Brain microvascular endothelial cell (primary cell): ENCODE data around the gene PWWP2A.
"Not testable (repeated sequence)": the region's sequence is repeated elsewhere in the genome, so short reads cannot be mapped to it uniquely, and the experiment has no call there.

Source experiments
- DNase-seq: peaks from one replicate; pipeline ENCODE4 v3.0.0-alpha.2; 2020
- H3K27ac ChIP-seq: fragments of 250-450 bp; sonication (Bioruptor Pico); 2 replicates; pipeline ENCODE4 v1.5.1; 2020; ENCODE audit warnings: mild to moderate bottlenecking, moderate library complexity
- H3K27me3 ChIP-seq: fragments of 250-450 bp; sonication (Bioruptor Pico); replicated peaks from 2 replicates; pipeline ENCODE4 v1.5.1; 2020; ENCODE audit warnings: mild to moderate bottlenecking
- H3K36me3 ChIP-seq: fragments of 250-450 bp; sonication (Bioruptor Pico); replicated peaks from 2 replicates; pipeline ENCODE4 v1.5.1; 2020; ENCODE audit warnings: mild to moderate bottlenecking
- H3K4me3 ChIP-seq: 2 replicates; pipeline ENCODE4 v1.5.1; 2011; ENCODE audit warnings: low read depth, mild to moderate bottlenecking, control low read depth, low read length, moderate library complexity
- CTCF ChIP-seq: IDR thresholded peaks from 2 replicates; pipeline ENCODE4 v1.5.1; 2011; ENCODE audit warnings: low read depth, mild to moderate bottlenecking, moderate library complexity, low read length, control low read depth, inconsistent platforms; ENCODE audit errors: missing control alignments
- in situ Hi-C: cut with HindIII; loops from 2 replicates; pipeline ENCODE4 v1.10.0; 2017; ENCODE audit warnings: low sequenced_read_pairs, low pct_ligation_motif_present

The PWWP2A gene

GRCh38 chr5:160079753-160080152 lies 39.5 kb downstream of the PWWP2A start:
- in situ Hi-C loops = no loop called here
- no peak for TF ChIP-seq CTCF
- no peak for DNase-seq
- no peaks in the 10 kb centered on the region for H3K36me3 ChIP-seq
- no peaks in the 10 kb centered on the region for H3K27me3 ChIP-seq
- H3K27ac ChIP-seq = no peak overlapping the region
- no peak overlapping the region for H3K4me3 ChIP-seq

- H3K27me3 ChIP-seq = no peaks in the 10 kb centered on the region
- DNase-seq = no peak
- H3K36me3 ChIP-seq = no peaks in the 10 kb centered on the region
- TF ChIP-seq CTCF = no peak
- H3K4me3 ChIP-seq = no peak overlapping the region
- in situ Hi-C loops = no loop called here
- H3K27ac ChIP-seq = no peak overlapping the region
Observed at GRCh38 chr5:160076997-160077396, 42.3 kb downstream of the PWWP2A start.

- TF ChIP-seq CTCF = no peak
- Histone ChIP-seq H3K36me3 (no peaks in the 10 kb centered on the region), H3K27me3 (no peaks in the 10 kb centered on the region), H3K4me3 (no peak overlapping the region), H3K27ac (no peak overlapping the region)
- DNase-seq = no peak
- in situ Hi-C loops = no loop called here
Observed at GRCh38 chr5:160075073-160075472, 44.2 kb downstream of the PWWP2A start.

- H3K27me3 ChIP-seq = no peaks in the 10 kb centered on the region
- no peak for TF ChIP-seq CTCF
- no peak overlapping the region for H3K4me3 ChIP-seq
- in situ Hi-C loops = no loop called here
- H3K36me3 ChIP-seq = no peaks in the 10 kb centered on the region
- no peak for DNase-seq
- no peak overlapping the region for H3K27ac ChIP-seq
Observed at GRCh38 chr5:160071916-160072315, 47.3 kb downstream of the PWWP2A start.

GRCh38 chr5:160071516-160071915 lies 47.7 kb downstream of the PWWP2A start:
- no peaks in the 10 kb centered on the region for H3K27me3 ChIP-seq
- H3K4me3 ChIP-seq = no peak overlapping the region
- H3K36me3 ChIP-seq = no peaks in the 10 kb centered on the region
- no peak for TF ChIP-seq CTCF
- in situ Hi-C loops = no loop called here
- no peak for DNase-seq
- no peak overlapping the region for H3K27ac ChIP-seq

- in situ Hi-C loops, H3K4me3 ChIP-seq, H3K27me3 ChIP-seq, DNase-seq, H3K27ac ChIP-seq: not testable (repeated sequence)
- peaks cover 14% of the 10 kb centered on the region for H3K36me3 ChIP-seq
Observed at GRCh38 chr5:160069120-160069519, 50.1 kb downstream of the PWWP2A start.
